ENCODE data around the gene TGM5. TPM values are rescaled to one million over a fixed set of nuclear protein-coding genes. Genes with fewer than 3 reads are reported as not detected.
"Not testable (repeated sequence)": the region's sequence is repeated elsewhere in the genome, so short reads cannot be mapped to it uniquely, and the experiment has no call there.

TGM5 gene
- total RNA-seq, 1 experiment from 2014 or later, result not detected

GRCh38 chr15:43274136-43274535, 7.4 kb upstream of the TGM5 start:
- POLR2A ChIA-PET, result no interaction called here
- no peak for DNase-seq (ENCODE audit: low read depth, low spot score)
- BruUV-seq (replicated peaks), result no TSS peak

GRCh38 chr15:43273243-43273642, 6.5 kb upstream of the TGM5 start:
- peaks cover 6% of the 10 kb centered on the region; the same call in 1 of the 2 replicates for H3K27me3 ChIP-seq (ENCODE audit: insufficient read depth, low read length)
- intact Hi-C loops (cut with micrococcal nuclease), result no loop called here
- H3K9me3 ChIP-seq (ENCODE audit: control insufficient read depth in 1 of 2, insufficient read depth in 1 of 2, low read depth in 1 of 2, low read length in 2 of 2), result no peaks in the 10 kb centered on the region
- no peak overlapping the region for H3K4me2 ChIP-seq (ENCODE audit: low read length)
- no peaks in the 10 kb centered on the region for H4K20me1 ChIP-seq (ENCODE audit: insufficient read depth)
- ATAC-seq (no peak), DNase-seq (ENCODE audit: low read depth, low spot score) (no peak)
- no peak overlapping the region for H2AFZ ChIP-seq (ENCODE audit: low read depth, low read length, poor library complexity, severe bottlenecking)
- no peaks in the 10 kb centered on the region for H3K9me2 ChIP-seq (ENCODE audit: insufficient read depth)
- TF ChIP-seq CBX3 (IDR thresholded peaks at IDR 0.05; ENCODE audit: low read depth), result no peak
- ChIA-PET CTCF (interaction anchor here (1.4 kb wide), 1 partner anchor 12 kb away, joined by 4 read pairs; no protein-coding TSS in a partner anchor), RAD21 (ENCODE audit: low non-redundant PET in 1 of 2, low total read pairs in 2 of 2, uncharacterized antibody in 2 of 2, unreplicated experiment in 2 of 2) (no interaction called here), POLR2A (no interaction called here)
- H3K4me3 ChIP-seq (replicated peaks in 1 of 2; ENCODE audit: low read depth in 1 of 2, low read length in 2 of 2), result no peak overlapping the region
- H3K9ac ChIP-seq (ENCODE audit: low read length), result no peak overlapping the region
- H3K27ac ChIP-seq (ENCODE audit: low read depth, low read length), result no peak overlapping the region
- peaks cover 0 to 5% of the 10 kb centered on the region in 2 experiments; a peak in 1 of 4 replicates for H3K4me1 ChIP-seq (ENCODE audit: control insufficient read depth in 1 of 2, insufficient read depth in 2 of 2, low read length in 2 of 2)
- BruUV-seq (replicated peaks), result no TSS peak
- no peaks in the 10 kb centered on the region for H3K36me3 ChIP-seq (ENCODE audit: control insufficient read depth in 1 of 2, insufficient read depth in 2 of 2, low read length in 2 of 2)
- no peaks in the 10 kb centered on the region for H3K79me2 ChIP-seq (ENCODE audit: insufficient read depth, low read length)

More at GRCh38 chr15:43274136-43274535, 7.4 kb upstream of the TGM5 start:
- H2AFZ ChIP-seq (ENCODE audit: low read depth, low read length, poor library complexity, severe bottlenecking), result no peak overlapping the region
- peak; percentile 58 for ATAC-seq
- H3K9me2 ChIP-seq (ENCODE audit: insufficient read depth), result no peaks in the 10 kb centered on the region
- no peak overlapping the region for H3K27ac ChIP-seq (ENCODE audit: low read depth, low read length)
- intact Hi-C loops (cut with micrococcal nuclease), result no loop called here
- no peak for TF ChIP-seq ZBTB33 (IDR thresholded peaks at IDR 0.05; ENCODE audit: extremely low read depth, insufficient replicate concordance, low read length)
- no peak overlapping the region for H3K4me3 ChIP-seq (replicated peaks in 1 of 2; ENCODE audit: low read depth in 1 of 2, low read length in 2 of 2)
- no peak overlapping the region for H3K9ac ChIP-seq (ENCODE audit: low read length)
- no peaks in the 10 kb centered on the region for H4K20me1 ChIP-seq (ENCODE audit: insufficient read depth)
- no peaks in the 10 kb centered on the region for H3K36me3 ChIP-seq (ENCODE audit: control insufficient read depth in 1 of 2, insufficient read depth in 2 of 2, low read length in 2 of 2)
- peaks cover 4% of the 10 kb centered on the region; the same call in 1 of the 2 replicates for H3K27me3 ChIP-seq (ENCODE audit: insufficient read depth, low read length)
- no peaks in the 10 kb centered on the region for H3K79me2 ChIP-seq (ENCODE audit: insufficient read depth, low read length)
- peak overlapping the region; percentile 36; the same call in 1 of the 2 replicates for H3K4me2 ChIP-seq (ENCODE audit: low read length)
- no peaks in the 10 kb centered on the region for H3K9me3 ChIP-seq (ENCODE audit: control insufficient read depth in 1 of 2, insufficient read depth in 1 of 2, low read depth in 1 of 2, low read length in 2 of 2)
- RAD21 ChIA-PET (ENCODE audit: low non-redundant PET in 1 of 2, low total read pairs in 2 of 2, uncharacterized antibody in 2 of 2, unreplicated experiment in 2 of 2), result no interaction called here
- CTCF ChIA-PET, result interaction anchor here (0.7 to 1.4 kb wide), 2 partner anchors 11 to 49 kb away, joined by 3 to 4 read pairs; no protein-coding TSS in a partner anchor
- H3K4me1 ChIP-seq (ENCODE audit: control insufficient read depth in 1 of 2, insufficient read depth in 2 of 2, low read length in 2 of 2), result peaks cover 0 to 5% of the 10 kb centered on the region in 2 experiments; a peak in 1 of 4 replicates

- H3K27ac ChIP-seq (ENCODE audit: low read depth, low read length); H3K9me2 ChIP-seq (ENCODE audit: insufficient read depth); DNase-seq (ENCODE audit: low read depth, low spot score); H3K79me2 ChIP-seq (ENCODE audit: insufficient read depth, low read length); H3K4me3 ChIP-seq (replicated peaks in 1 of 2; ENCODE audit: low read depth in 1 of 2, low read length in 2 of 2); RAD21 ChIA-PET (ENCODE audit: low non-redundant PET in 1 of 2, low total read pairs in 2 of 2, uncharacterized antibody in 2 of 2, unreplicated experiment in 2 of 2); H3K9ac ChIP-seq (ENCODE audit: low read length); BruUV-seq (replicated peaks); H4K20me1 ChIP-seq (ENCODE audit: insufficient read depth); H3K27me3 ChIP-seq (ENCODE audit: insufficient read depth, low read length); H3K36me3 ChIP-seq (ENCODE audit: control insufficient read depth in 1 of 2, insufficient read depth in 2 of 2, low read length in 2 of 2); H3K4me2 ChIP-seq (ENCODE audit: low read length); CTCF ChIA-PET; H3K4me1 ChIP-seq (ENCODE audit: control insufficient read depth in 1 of 2, insufficient read depth in 2 of 2, low read length in 2 of 2); intact Hi-C loops (cut with micrococcal nuclease); H2AFZ ChIP-seq (ENCODE audit: low read depth, low read length, poor library complexity, severe bottlenecking); ATAC-seq; H3K9me3 ChIP-seq (ENCODE audit: control insufficient read depth in 1 of 2, insufficient read depth in 1 of 2, low read depth in 1 of 2, low read length in 2 of 2); POLR2A ChIA-PET: not testable (repeated sequence)
Measured at GRCh38 chr15:43271908-43272307, 5.2 kb upstream of the TGM5 start.
